AG04449 (cell line): ENCODE measurements around the gene MAGI1.

Experiments
- CTCF ChIA-PET: fragments of 350-600 bp; formaldehyde crosslinking; extraction: SDS; loops from one replicate; lab custom pipeline; 2021; ENCODE audit warnings: antibody characterized with exemption; lab: Yijun Ruan, JAX
- POLR2A ChIA-PET: fragments of 400-600, 350-600 bp; formaldehyde crosslinking; extraction: SDS; loops from one replicate; lab custom pipeline; 2020; ENCODE audit warnings: antibody characterized with exemption, inconsistent platforms; lab: Yijun Ruan, JAX
- DNase-seq: peaks from one replicate; pipeline ENCODE4 v3.0.0-alpha.2; 2010; ENCODE audit warnings: low read depth, low spot score
- H3K4me3 ChIP-seq: 2 replicates; pipeline ENCODE4 v1.5.1; 2011; ENCODE audit warnings: low read depth, mild to moderate bottlenecking, control low read depth, low read length
- CTCF ChIP-seq: IDR thresholded peaks from one replicate; pipeline ENCODE4 v1.5.1; 2011; ENCODE audit warnings: mild to moderate bottlenecking, moderate library complexity, low read length, control low read depth, inconsistent platforms; ENCODE audit not compliant: insufficient read depth; ENCODE audit errors: missing control alignments

Gene MAGI1

GRCh38 chr3:65820600-65820999 lies 218.1 kb downstream of the MAGI1 start:
- ChIA-PET POLR2A (no interaction called here), CTCF (no interaction called here)
- DNase-seq = no peak
- no peak for TF ChIP-seq CTCF
- H3K4me3 ChIP-seq = no peak overlapping the region

DNA sequence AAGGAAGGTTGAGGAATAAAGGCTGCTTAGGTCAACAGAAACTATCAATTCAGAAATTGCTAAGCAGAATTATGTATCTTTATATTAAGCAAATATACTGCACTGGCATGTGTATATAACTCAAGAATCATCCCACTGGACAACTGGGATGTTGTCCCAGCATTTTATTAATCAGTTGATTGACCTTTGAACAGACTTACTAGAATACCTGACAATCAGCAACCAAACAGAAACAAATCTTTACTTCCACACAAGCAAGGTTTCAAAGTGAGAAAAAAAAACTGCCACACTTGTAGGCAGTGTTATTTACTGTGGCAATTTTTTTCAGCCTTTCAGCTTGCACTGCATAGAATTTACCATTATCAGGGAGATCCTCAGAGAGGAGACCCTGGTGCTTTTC lies 218.8 kb downstream of the MAGI1 start:
- no peak for DNase-seq
- H3K4me3 ChIP-seq = no peak overlapping the region
- CTCF ChIA-PET = no interaction called here
- no peak for TF ChIP-seq CTCF
- POLR2A ChIA-PET = no interaction called here

- ChIA-PET CTCF (interaction anchor here (1.0 to 1.1 kb wide), 2 partner anchors 10 to 475 kb away, joined by 3 to 4 read pairs; no protein-coding TSS in a partner anchor), POLR2A (no interaction called here)
- TF ChIP-seq CTCF = no peak
- DNase-seq = no peak
- no peak overlapping the region for H3K4me3 ChIP-seq
Observed at GRCh38 chr3:65817553-65818126, 221.1 kb downstream of the MAGI1 start.

DNA sequence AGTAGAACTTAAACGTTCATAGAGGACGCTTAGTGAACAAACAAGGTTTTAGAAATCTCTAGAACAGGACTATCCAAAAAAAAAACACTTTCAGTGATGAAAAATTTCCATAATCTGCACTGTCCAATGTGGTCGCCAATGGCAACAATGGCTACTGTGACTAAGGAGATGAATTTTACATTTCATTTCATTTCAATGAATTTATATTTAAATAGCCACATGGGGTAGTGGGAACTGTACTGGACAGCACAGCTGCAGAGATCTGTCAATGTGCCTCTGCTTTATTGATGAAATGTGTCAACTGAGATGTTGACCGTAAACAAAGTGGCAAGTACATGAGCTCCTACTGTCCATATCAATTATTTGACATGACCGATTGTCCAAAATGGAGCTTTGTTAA lies 222.5 kb downstream of the MAGI1 start:
- POLR2A ChIA-PET = no interaction called here
- DNase-seq = no peak
- H3K4me3 ChIP-seq = no peak overlapping the region
- CTCF ChIA-PET = interaction anchor here (2.3 kb wide), 1 partner anchor 10 kb away, joined by 10 read pairs; no protein-coding TSS in a partner anchor
- no peak for TF ChIP-seq CTCF

DNA sequence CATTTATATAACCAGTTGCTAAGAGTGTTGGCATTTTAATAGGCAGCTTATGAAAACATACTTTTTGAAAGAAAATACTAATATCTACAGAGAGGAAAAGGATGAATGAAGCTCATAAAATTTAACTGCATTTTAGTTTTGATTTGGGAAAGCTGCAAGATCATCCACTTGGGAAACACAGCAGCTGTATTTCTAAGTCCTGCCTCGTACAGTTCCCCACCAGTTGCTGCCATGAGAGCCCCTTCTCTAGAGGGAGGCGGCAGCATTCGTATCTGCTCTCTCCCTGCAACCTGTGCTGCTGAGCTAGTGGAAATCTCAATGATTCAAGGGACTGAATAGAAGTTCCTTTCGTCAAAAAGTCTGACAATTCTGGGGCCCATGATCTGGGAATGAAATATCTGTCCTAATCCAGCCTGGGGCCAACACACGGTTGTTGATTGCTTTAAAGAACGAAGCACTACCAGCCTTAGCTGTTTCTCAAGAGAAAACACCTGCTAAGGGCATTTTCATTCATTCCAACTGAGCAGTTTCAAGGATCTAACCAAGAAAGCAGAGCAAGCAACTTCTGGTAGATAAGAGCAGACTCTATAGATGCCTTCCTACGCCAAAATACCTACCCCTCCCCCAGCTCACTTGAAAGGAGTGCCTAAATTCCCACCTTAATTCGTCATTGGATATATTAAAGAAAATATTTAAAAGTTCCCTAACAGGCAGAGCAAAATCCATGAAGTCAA lies 223.7 kb downstream of the MAGI1 start:
- ChIA-PET CTCF (interaction anchor here (1.3 to 2.3 kb wide), 3 partner anchors 8 to 75 kb away, joined by 3 to 10 read pairs (median 3); no protein-coding TSS in a partner anchor), POLR2A (interaction anchor here (1.1 kb wide), 1 partner anchor 19 kb away, joined by 8 read pairs; no protein-coding TSS in a partner anchor)
- no peak for TF ChIP-seq CTCF
- no peak overlapping the region for H3K4me3 ChIP-seq
- DNase-seq = no peak

- no peak overlapping the region for H3K4me3 ChIP-seq
- ChIA-PET POLR2A (no interaction called here), CTCF (interaction anchor here (1.8 kb wide), 1 partner anchor 14 kb away, joined by 6 read pairs; no protein-coding TSS in a partner anchor)
- no peak for TF ChIP-seq CTCF
- no peak for DNase-seq
Observed at GRCh38 chr3:65811892-65812291, 226.8 kb downstream of the MAGI1 start.
